HepG2 (cell line): Measurements from ENCODE around the gene LGALS1. TPM values are rescaled to one million over a fixed set of nuclear protein-coding genes. Genes with fewer than 3 reads are reported as not detected.

Experiments
- CSRNP2 ChIP-seq: sonication (generic); formaldehyde crosslinking; conservative IDR thresholded peaks from 2 replicates; pipeline ENCODE4 v1.8.0; 2022; ENCODE audit warnings: low read depth, missing genetic modification reagents
- FOXK2 ChIP-seq: fragments of 450-650 bp; IDR thresholded peaks from 2 replicates; pipeline ENCODE4 v1.6.1; 2016
- KDM2A ChIP-seq: sonication (generic); formaldehyde crosslinking; IDR thresholded peaks from 2 replicates; pipeline ENCODE4 v1.4.0; 2020; ENCODE audit warnings: low read depth, missing genetic modification reagents, borderline replicate concordance
- MATR3 ChIP-seq: sonication (generic); formaldehyde crosslinking; IDR thresholded peaks from 2 replicates; pipeline ENCODE4 v1.4.0; 2020; ENCODE audit warnings: missing genetic modification reagents
- MXD3 ChIP-seq: IDR thresholded peaks from 2 replicates; pipeline ENCODE4 v1.6.1; 2016; ENCODE audit warnings: mild to moderate bottlenecking, missing biosample characterization, missing genetic modification reagents
- ZFP1 ChIP-seq: IDR thresholded peaks from 2 replicates; pipeline ENCODE4 v1.6.1; 2016
- ZHX2 ChIP-seq, 2 experiments: sonication (generic) in 1 of 2; formaldehyde crosslinking in 1 of 2; IDR thresholded peaks; 2 replicates each; pipeline versions ENCODE4 v1.6.1 to v1.9.0; 2014 to 2022; ENCODE audit warnings: antibody characterized with exemption in 1 of 2, borderline replicate concordance in 1 of 2, inconsistent platforms in 1 of 2, low read depth in 1 of 2, missing genetic modification reagents in 1 of 2
- ZNF143 ChIP-seq: sonication (generic); formaldehyde crosslinking; IDR thresholded peaks from 2 replicates; pipeline ENCODE4 v1.4.0; 2020; ENCODE audit warnings: missing genetic modification reagents
- ZNF264 ChIP-seq: sonication (generic); formaldehyde crosslinking; IDR thresholded peaks from 2 replicates; pipeline ENCODE4 v1.4.0; 2020; ENCODE audit warnings: missing genetic modification reagents
- ZNF350 ChIP-seq: sonication (generic); formaldehyde crosslinking; IDR thresholded peaks from 2 replicates; pipeline ENCODE4 v1.4.0; 2020; ENCODE audit warnings: mild to moderate bottlenecking, low read depth, missing genetic modification reagents, borderline replicate concordance
- ZNF572 ChIP-seq: sonication (generic); formaldehyde crosslinking; IDR thresholded peaks from 2 replicates; pipeline ENCODE4 v1.5.1; 2020; ENCODE audit warnings: mild to moderate bottlenecking, missing genetic modification reagents
- polyA plus RNA-seq, 8 experiments: library from polyadenylated mRNA; depleted of rRNA in 3 of 8; stranded (reverse) in 7 of 8; unstranded in 1 of 8; fragments of >200 nt; fragmentation: Illumina TruSeq in 4 of 8; extraction: Trizol in 4 of 8; gene quantifications; 2 replicates each; pipeline versions ENCODE4 v1.2.1 to v1.2.3, GENCODE V29; 2011 to 2016; ENCODE audit warnings: low read depth in 4 of 8, missing spikeins in 1 of 8, mixed read lengths in 1 of 8; ENCODE audit not compliant: insufficient read depth in 1 of 8
- total RNA-seq, 5 experiments: library from RNA; depleted of rRNA; stranded (reverse); fragments of >200 nt; fragmentation: Illumina TruSeq; extraction: Trizol; gene quantifications; 2 replicates each; pipeline ENCODE4 v1.2.3, GENCODE V29; 2016; ENCODE audit warnings: low read depth in 1 of 5
- TF ChIP-seq, protein P1 (sequence below): IDR thresholded peaks from 2 replicates; pipeline ENCODE4 v1.6.1; 2018; ENCODE audit warnings: missing genetic modification reagents, mild to moderate bottlenecking, missing compliant biosample characterization
- TF ChIP-seq, protein P2 (sequence below): sonication (generic); formaldehyde crosslinking; IDR thresholded peaks from 2 replicates; pipeline ENCODE4 v1.9.0; 2021; ENCODE audit warnings: missing genetic modification reagents, mild to moderate bottlenecking, borderline replicate concordance

LGALS1 gene
- total and polyA plus RNA-seq, 2 of the 13 experiments (the other 11 are each of a cell fraction or from before 2014, with no cell fraction given) = 103 to 858 TPM

GRCh38 chr22:37658133-37659065 lies 17.0 kb upstream of the LGALS1 start, which contains the start of gene PDXP (continued):
- TF ChIP-seq ZNF143 (CRISPR knock-in tag) (peak; percentile 76), ZNF264 (CRISPR knock-in tag) (no peak), KDM2A (peak; percentile 79; the same call in 1 of the 2 replicates), ZNF350 (CRISPR knock-in tag) (peak; percentile 43; the same call in 1 of the 2 replicates), MATR3 (CRISPR knock-in tag) (no peak), FOXK2 (no peak), ZFP1 (CRISPR knock-in tag) (no peak), MXD3 (CRISPR knock-in tag) (0 out of 2 replicates have a peak, but pooled peaks have one; percentile 62), ZHX2 (IDR thresholded peaks at IDR 0.05; ENCODE audit: low read depth) (no peak), ZHX2 (CRISPR knock-in tag; IDR thresholded peaks at IDR 0.05; ENCODE audit: borderline replicate concordance) (no peak; the same call in 1 of the 2 replicates), CSRNP2 (CRISPR knock-in tag) (no peak), ZNF572 (CRISPR knock-in tag) (no peak)
- TF ChIP-seq, protein P1, sequence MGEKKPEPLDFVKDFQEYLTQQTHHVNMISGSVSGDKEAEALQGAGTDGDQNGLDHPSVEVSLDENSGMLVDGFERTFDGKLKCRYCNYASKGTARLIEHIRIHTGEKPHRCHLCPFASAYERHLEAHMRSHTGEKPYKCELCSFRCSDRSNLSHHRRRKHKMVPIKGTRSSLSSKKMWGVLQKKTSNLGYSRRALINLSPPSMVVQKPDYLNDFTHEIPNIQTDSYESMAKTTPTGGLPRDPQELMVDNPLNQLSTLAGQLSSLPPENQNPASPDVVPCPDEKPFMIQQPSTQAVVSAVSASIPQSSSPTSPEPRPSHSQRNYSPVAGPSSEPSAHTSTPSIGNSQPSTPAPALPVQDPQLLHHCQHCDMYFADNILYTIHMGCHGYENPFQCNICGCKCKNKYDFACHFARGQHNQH = peak; percentile 53; the same call in 1 of the 2 replicates
- TF ChIP-seq, protein P2, sequence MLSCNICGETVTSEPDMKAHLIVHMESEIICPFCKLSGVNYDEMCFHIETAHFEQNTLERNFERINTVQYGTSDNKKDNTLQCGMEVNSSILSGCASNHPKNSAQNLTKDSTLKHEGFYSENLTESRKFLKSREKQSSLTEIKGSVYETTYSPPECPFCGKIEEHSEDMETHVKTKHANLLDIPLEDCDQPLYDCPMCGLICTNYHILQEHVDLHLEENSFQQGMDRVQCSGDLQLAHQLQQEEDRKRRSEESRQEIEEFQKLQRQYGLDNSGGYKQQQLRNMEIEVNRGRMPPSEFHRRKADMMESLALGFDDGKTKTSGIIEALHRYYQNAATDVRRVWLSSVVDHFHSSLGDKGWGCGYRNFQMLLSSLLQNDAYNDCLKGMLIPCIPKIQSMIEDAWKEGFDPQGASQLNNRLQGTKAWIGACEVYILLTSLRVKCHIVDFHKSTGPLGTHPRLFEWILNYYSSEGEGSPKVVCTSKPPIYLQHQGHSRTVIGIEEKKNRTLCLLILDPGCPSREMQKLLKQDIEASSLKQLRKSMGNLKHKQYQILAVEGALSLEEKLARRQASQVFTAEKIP (CRISPR knock-in tag) = no peak
